Lower leg skin (tissue), 4 donors: Measurements from ENCODE around the gene WIPF1. TPM values are rescaled to one million over a fixed set of nuclear protein-coding genes. Genes with fewer than 3 reads are reported as not detected.
A peak's percentile ranks its signal among the peaks of the same experiment; 100 is the strongest.

Experiments used
- DNase-seq, 2 donors: peaks; one replicate each; pipeline ENCODE4 v3.0.0-alpha.2; 2019; ENCODE audit warnings: low spot score in 2 of 2
- H3K4me3 ChIP-seq: fragments of 200-600 bp; sonication (generic); 2 replicates; pipeline ENCODE4 v1.5.1; 2017; ENCODE audit warnings: mild to moderate bottlenecking, low read depth; ENCODE audit not compliant: poor library complexity, severe bottlenecking
- CTCF ChIP-seq, 3 donors: fragments of 450-650 bp; IDR thresholded peaks; one replicate each; pipeline ENCODE4 v1.5.1; 2016; ENCODE audit warnings: antibody characterized with exemption in 3 of 3, mild to moderate bottlenecking in 3 of 3, moderate library complexity in 2 of 3
- POLR2A ChIP-seq, 2 donors: fragments of 450-650 bp; IDR thresholded peaks; one replicate each; pipeline ENCODE4 v1.6.1; 2016 to 2017; ENCODE audit warnings: antibody characterized with exemption in 2 of 2, mild to moderate bottlenecking in 1 of 2, moderate library complexity in 1 of 2
- WGBS, 2 donors: methylation state at CpG; one replicate each; pipeline ENCODE4 v1.1.5; 2018; 5-methylcytosine and 5-hydroxymethylcytosine counted together
- intact Hi-C: fragments of 100-400 bp; cut with DNase I; formaldehyde crosslinking; loops from one replicate; pipeline ENCODE4 v1.15.0; 2023; ENCODE audit warnings: low total_unique reads
- total RNA-seq, 4 donors: library from RNA; depleted of rRNA; stranded (reverse); fragments of >200 nt; gene quantifications; one replicate each; pipeline ENCODE4 v1.1.0, GENCODE V29; 2016

WIPF1 gene
- total RNA-seq, 4 donors from 2014 or later, result 5.0 to 12.4 (median 9.1) TPM

GRCh38 chr2:174535757-174536703, 61.6 kb downstream of the WIPF1 start:
- H3K4me3 ChIP-seq, result no peak overlapping the region
- no peak for TF ChIP-seq CTCF (IDR thresholded peaks at IDR 0.05)
- TF ChIP-seq POLR2A (IDR thresholded peaks at IDR 0.05), result no peak
- intact Hi-C loops, result no loop called here
- WGBS, 2 donors, result 61 to 63% methylated on average over 10 to 11 of the region's 11 CpGs
- peak in 1 of 2 donors; percentile 32 for DNase-seq

GRCh38 chr2:174535083-174535482, 62.5 kb downstream of the WIPF1 start:
- DNase-seq, result no peak
- TF ChIP-seq CTCF (IDR thresholded peaks at IDR 0.05), result no peak
- TF ChIP-seq POLR2A (IDR thresholded peaks at IDR 0.05), result no peak
- no peak overlapping the region for H3K4me3 ChIP-seq
- intact Hi-C loops, result no loop called here
- WGBS, 2 donors, result 57 to 69% methylated on average over 3 of the region's 3 CpGs

- 40 to 50% methylated on average over 4 of the region's 4 CpGs for WGBS, 2 donors
- intact Hi-C loops, result loop anchor here (5.0 kb wide), 1 partner anchor 212 kb away; no protein-coding TSS in a partner anchor
Observed at GRCh38 chr2:174529916-174530315, 67.7 kb downstream of the WIPF1 start.

GRCh38 chr2:174527959-174528358, 69.6 kb downstream of the WIPF1 start:
- DNase-seq, result no peak
- WGBS, 2 donors, result 93 to 94% methylated on average over 3 of the region's 3 CpGs
- intact Hi-C loops, result no loop called here
- TF ChIP-seq CTCF (IDR thresholded peaks at IDR 0.05) (no peak), POLR2A (IDR thresholded peaks at IDR 0.05) (no peak)
- H3K4me3 ChIP-seq, result no peak overlapping the region

More at GRCh38 chr2:174529916-174530315, 67.7 kb downstream of the WIPF1 start:
- TF ChIP-seq POLR2A (IDR thresholded peaks at IDR 0.05) (no peak), CTCF (IDR thresholded peaks at IDR 0.05) (no peak)
- H3K4me3 ChIP-seq, result no peak overlapping the region
- no peak for DNase-seq

- intact Hi-C loops, result no loop called here
- DNase-seq, result no peak
- TF ChIP-seq CTCF (IDR thresholded peaks at IDR 0.05) (no peak), POLR2A (IDR thresholded peaks at IDR 0.05) (no peak)
- WGBS, 2 donors, result 82 to 94% methylated on average over 3 of the region's 3 CpGs
- H3K4me3 ChIP-seq, result no peak overlapping the region
Observed at GRCh38 chr2:174527101-174527721, 70.4 kb downstream of the WIPF1 start.
